GM18511 (cell line): ENCODE results near the gene ZNF57.
A peak's percentile ranks its signal among the peaks of the same experiment; 100 is the strongest.
"Not testable (repeated sequence)": the region's sequence is repeated elsewhere in the genome, so short reads cannot be mapped to it uniquely, and the experiment has no call there.

Experiments
- ATAC-seq: cut with Tn5 transposase; IDR thresholded peaks from one replicate; pipeline ENCODE4 v1.9.1; 2021; ENCODE audit warnings: mild to moderate bottlenecking, moderate library complexity; ENCODE audit not compliant: unreplicated experiment

The ZNF57 gene

DNA sequence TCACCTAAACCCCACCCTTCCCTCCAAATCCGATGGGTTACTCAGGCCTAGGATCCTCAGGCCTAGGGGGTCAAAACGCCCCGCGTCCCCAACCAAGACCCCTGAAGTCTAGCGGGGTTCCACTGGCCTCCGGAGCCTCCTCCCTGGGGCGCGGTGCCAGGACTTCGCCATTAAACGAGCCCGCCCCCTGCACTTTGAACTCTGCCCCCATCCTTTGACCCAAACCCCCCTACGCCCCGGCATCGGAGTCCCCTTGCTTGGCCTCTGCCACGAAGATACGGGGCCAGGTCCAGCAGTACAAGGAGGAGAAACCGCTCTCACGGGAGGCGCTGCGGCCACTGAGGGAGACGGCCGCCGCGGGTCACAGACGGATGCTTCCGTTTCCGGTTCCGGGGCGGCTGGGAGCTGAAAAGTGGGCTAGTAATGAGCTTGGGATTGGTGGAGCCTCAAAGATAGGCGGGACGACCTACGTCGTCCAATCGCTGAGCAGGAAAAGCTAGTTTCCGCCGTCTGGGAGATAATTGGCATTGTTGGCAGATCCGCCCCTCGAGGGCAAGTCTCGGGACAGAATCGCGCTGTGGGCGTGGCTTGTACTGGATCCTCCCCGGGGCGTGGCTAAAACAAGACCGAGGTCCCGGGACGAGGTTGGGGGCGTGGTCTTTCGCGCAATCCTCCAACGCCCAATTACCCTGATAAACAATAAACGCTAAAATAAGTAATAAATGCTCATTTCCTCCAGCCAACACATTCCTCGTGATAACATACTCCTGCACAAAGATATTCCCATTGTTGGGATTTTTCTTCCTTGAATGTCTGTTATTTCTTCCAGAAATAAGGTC lies 49.8 kb downstream of the ZNF57 start:
- ATAC-seq: peak; percentile 94

DNA sequence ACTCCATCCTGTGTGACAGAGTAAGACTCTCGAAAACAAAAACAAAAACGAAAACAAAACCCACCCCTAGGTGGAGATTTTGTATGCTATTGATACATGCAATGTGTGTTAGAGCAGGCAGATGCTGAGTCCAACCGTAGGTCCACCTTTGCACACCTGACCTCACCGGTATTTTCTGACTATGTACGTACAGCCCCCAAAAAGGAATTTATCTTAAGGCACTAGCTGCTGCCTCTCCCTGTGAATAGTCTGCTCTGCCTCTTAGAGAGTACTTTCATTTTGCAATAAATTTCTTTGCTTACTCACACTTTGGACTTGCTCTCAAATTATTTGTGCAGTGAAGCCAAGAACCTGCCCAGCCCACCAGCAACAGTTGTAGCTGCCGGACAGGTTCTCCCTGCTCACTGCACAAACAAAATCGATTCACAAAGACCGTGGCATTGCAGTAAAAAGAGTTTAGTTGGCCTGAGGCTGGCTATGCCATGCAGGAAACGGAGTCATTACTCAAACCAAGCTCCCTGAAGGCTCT lies 52.3 kb downstream of the ZNF57 start:
- ATAC-seq: no peak

GRCh38 chr19:2957160-2957559 lies 56.4 kb downstream of the ZNF57 start:
- ATAC-seq: no peak

GRCh38 chr19:2960120-2960519 lies 59.4 kb downstream of the ZNF57 start:
- no peak for ATAC-seq

- ATAC-seq: no peak
Measured at GRCh38 chr19:2962018-2962670, 61.4 kb downstream of the ZNF57 start.

GRCh38 chr19:2963122-2963521 lies 62.4 kb downstream of the ZNF57 start:
- ATAC-seq: no peak

- not testable (repeated sequence) for ATAC-seq
Measured at GRCh38 chr19:2963631-2964030, 62.9 kb downstream of the ZNF57 start.

DNA sequence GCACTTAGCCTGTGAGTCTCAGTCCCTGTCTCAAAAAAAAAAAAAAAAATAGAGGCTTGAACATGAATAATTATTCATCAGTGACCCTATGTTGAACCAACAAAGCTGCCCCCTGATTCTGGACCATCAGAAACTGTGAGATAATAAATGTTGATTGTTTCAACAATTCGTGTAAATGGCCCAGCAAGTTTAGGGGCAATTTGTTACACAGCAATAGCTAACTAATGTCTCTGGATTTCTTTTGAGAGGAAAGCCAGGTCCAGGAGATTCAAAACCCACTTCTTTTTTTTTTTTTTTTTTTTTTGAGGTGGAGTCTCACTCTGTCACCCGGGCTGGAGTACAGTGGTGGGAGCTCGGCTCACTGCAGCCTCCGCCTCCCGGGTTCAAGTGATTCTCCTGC lies 64.1 kb downstream of the ZNF57 start:
- ATAC-seq: no peak

DNA sequence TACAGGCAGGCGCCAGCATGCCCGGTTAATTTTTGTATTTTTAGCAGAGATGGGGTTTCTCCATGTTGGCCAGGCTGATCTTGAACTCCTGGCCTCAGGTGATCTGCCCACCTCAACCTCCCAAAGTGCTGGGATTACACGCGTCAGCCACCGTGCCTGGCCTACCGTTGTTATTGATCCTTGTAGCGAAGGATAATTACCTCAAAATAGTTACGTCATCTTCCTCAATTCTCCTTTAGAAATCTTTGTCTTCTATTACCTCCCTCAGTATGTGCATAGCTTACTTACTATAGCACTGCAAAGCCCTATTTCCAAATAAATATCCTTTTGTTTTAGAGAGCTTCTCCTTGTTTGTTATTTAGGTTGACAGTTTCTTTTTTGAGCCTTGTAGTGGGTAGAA lies 67.2 kb downstream of the ZNF57 start:
- ATAC-seq: no peak
